ENCODE data around the gene ZGPAT. TPM values are rescaled to one million over a fixed set of nuclear protein-coding genes. Genes with fewer than 3 reads are reported as not detected.

ZGPAT gene
- total and polyA plus RNA-seq, 2 of the 8 experiments (the other 6 are each of a cell fraction or from before 2014, with no cell fraction given), result 14.5 to 21.4 TPM

DNA sequence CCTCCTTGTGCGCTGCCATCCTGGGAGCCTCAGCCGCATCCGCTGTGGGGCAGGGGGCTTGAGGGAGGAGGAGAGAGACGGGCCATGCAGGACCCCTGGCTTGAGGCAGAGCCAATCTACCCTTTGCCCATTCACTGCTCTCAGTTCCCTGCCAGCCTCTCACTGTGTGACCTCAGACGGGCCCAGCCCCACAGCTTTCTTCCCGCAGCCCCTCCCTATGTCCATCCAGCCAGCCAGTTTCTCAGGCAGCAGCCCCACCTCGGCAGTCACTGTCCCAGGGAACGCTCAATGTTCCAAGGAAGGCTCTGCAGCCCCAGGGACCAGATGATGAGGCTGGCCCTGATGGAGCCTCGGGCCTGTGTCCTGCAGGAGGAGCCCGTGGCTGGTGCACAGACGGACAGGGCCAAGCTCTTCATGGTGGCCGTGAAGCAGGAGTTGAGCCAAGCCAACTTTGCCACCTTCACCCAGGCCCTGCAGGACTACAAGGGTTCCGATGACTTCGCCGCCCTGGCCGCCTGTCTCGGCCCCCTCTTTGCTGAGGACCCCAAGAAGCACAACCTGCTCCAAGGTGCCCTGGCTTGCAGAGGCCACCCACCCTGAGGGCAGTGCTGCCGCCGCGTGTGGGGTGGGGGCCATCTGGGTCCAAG, 15.3 kb upstream of the ZGPAT start:
- Histone ChIP-seq H3K23ac (ENCODE audit: insufficient read length) (no peak overlapping the region), H2BK5ac (ENCODE audit: low read depth, low read length) (no peak overlapping the region), H2BK20ac (ENCODE audit: low read length) (no peak overlapping the region), H4K5ac (ENCODE audit: insufficient read length, low read depth, low read length) (no peak overlapping the region), H4K8ac (ENCODE audit: extremely low read depth, insufficient read depth, low read length) (no peak overlapping the region), H3K27me3 (replicated peaks in 1 of 4; ENCODE audit: control insufficient read depth in 3 of 4, extremely low read depth in 1 of 4, insufficient read depth in 3 of 4, low read length in 3 of 4) (no peaks in the 10 kb centered on the region), H2BK120ac (replicated peaks; ENCODE audit: low read depth, low read length) (no peak overlapping the region), H3K9me3 (ENCODE audit: insufficient read depth in 2 of 2, low read depth in 1 of 2, low read length in 1 of 2) (no peaks in the 10 kb centered on the region; a peak in 1 of 4 replicates), H3K4me1 (replicated peaks in 1 of 4; ENCODE audit: control insufficient read depth in 3 of 4, insufficient read depth in 4 of 4, low read length in 3 of 4) (peaks cover 0 to 12% (median 4%) of the 10 kb centered on the region in 4 experiments; a peak in 4 of 7 replicates), H2AFZ (ENCODE audit: low read length) (no peak overlapping the region), H2BK15ac (ENCODE audit: low read length) (no peak overlapping the region), H3K9ac (replicated peaks in 1 of 4; ENCODE audit: extremely low read depth in 1 of 4, low read depth in 3 of 4, low read length in 3 of 4) (no peak overlapping the region), H2BK12ac (ENCODE audit: low read depth, low read length) (no peak overlapping the region), H3K4me3 (ENCODE audit: extremely low read depth in 1 of 4, insufficient read depth in 2 of 4, low read depth in 3 of 4, low read length in 4 of 4) (no peak overlapping the region), H3K4ac (replicated peaks; ENCODE audit: insufficient read length, low read depth, low read length) (no peak overlapping the region), H3K36me3 (ENCODE audit: control insufficient read depth in 2 of 4, insufficient read depth in 4 of 4, low read length in 3 of 4) (peaks cover 0 to 3% (median 0%) of the 10 kb centered on the region in 4 experiments; a peak in 1 of 8 replicates), H3K79me2 (ENCODE audit: control insufficient read depth in 1 of 2, insufficient read depth in 2 of 2, low read length in 2 of 2) (no peaks in the 10 kb centered on the region), H3K27ac (ENCODE audit: low read depth, low read length) (no peak overlapping the region), H2AK5ac (ENCODE audit: low read depth, low read length) (no peak overlapping the region), H3K4me2 (ENCODE audit: insufficient read depth in 1 of 2, low read depth in 2 of 2, low read length in 2 of 2) (no peak overlapping the region), H3K14ac (ENCODE audit: insufficient read length) (no peak overlapping the region), H3K23me2 (ENCODE audit: low read depth, low read length) (peaks cover 8% of the 10 kb centered on the region; the same call in 1 of the 2 replicates), H4K91ac (replicated peaks; ENCODE audit: insufficient read length, low read length) (no peak overlapping the region), H3K56ac (replicated peaks; ENCODE audit: insufficient read length, low read depth, low read length) (no peak overlapping the region), H4K20me1 (replicated peaks in 1 of 2; ENCODE audit: control insufficient read depth in 1 of 2, insufficient read depth in 2 of 2, low read length in 2 of 2) (peaks cover 0 to 12% of the 10 kb centered on the region in 2 experiments), H3K79me1 (ENCODE audit: low read depth, low read length) (no peaks in the 10 kb centered on the region), H3K18ac (ENCODE audit: extremely low read depth, low read length) (no peak overlapping the region)
- FAIRE-seq (no peak), DNase-seq (ENCODE audit: low read depth in 1 of 2, low spot score in 2 of 2) (no peak)
- ChIA-PET CTCF (ENCODE audit: partially characterized antibody) (interaction anchor here (1.1 kb wide), 1 partner anchor 103 kb away, joined by 4 read pairs; no protein-coding TSS in a partner anchor), POLR2A (ENCODE audit: partially characterized antibody) (interaction anchor here (0.5 to 3.5 kb wide), 7 partner anchors 9 to 279 kb away, joined by 3 to 15 read pairs (median 4); partner anchors contain the start of genes ARFRP1 and ZGPAT)
- 97% methylated on average over 18 of the region's 20 CpGs; no CpG with 5 or more reads in 1 of the 2 experiments for WGBS, 2 experiments (ENCODE audit: extremely low coverage in 1 of 2, insufficient coverage in 1 of 2, insufficient read length in 1 of 2, insufficient replicate concordance in 2 of 2, low coverage in 1 of 2, low lambda C conversion rate in 2 of 2, missing lambda C conversion rate in 1 of 2)
- TF ChIP-seq EGR1 (IDR thresholded peaks at IDR 0.05; ENCODE audit: borderline replicate concordance, low read depth, low read length) (no peak), BACH1 (IDR thresholded peaks at IDR 0.05; ENCODE audit: low read length) (no peak), GTF2F1 (IDR thresholded peaks at IDR 0.05; ENCODE audit: borderline replicate concordance, low read depth, low read length) (no peak), RNF2 (IDR thresholded peaks at IDR 0.05; ENCODE audit: borderline replicate concordance, low read depth, low read length, missing control alignments, poor library complexity, severe bottlenecking) (no peak), RAD21 (IDR thresholded peaks at IDR 0.05 in 1 of 2, conservative IDR thresholded peaks at IDR 0.05 in 1 of 2; ENCODE audit: low read depth in 2 of 2, low read length in 2 of 2) (no peak), CHD2 (IDR thresholded peaks at IDR 0.05; ENCODE audit: low read length) (no peak), SIX5 (IDR thresholded peaks at IDR 0.05; ENCODE audit: low read depth, low read length) (no peak), CBX5 (IDR thresholded peaks at IDR 0.05; ENCODE audit: low read depth, low read length) (no peak), SP4 (IDR thresholded peaks at IDR 0.05; ENCODE audit: low read length) (no peak), HDAC6 (IDR thresholded peaks at IDR 0.05; ENCODE audit: low read depth, low read length) (no peak), KDM5A (IDR thresholded peaks at IDR 0.05; ENCODE audit: low read length) (no peak)
- TF ChIP-seq, protein P1, sequence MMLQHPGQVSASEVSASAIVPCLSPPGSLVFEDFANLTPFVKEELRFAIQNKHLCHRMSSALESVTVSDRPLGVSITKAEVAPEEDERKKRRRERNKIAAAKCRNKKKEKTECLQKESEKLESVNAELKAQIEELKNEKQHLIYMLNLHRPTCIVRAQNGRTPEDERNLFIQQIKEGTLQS (IDR thresholded peaks at IDR 0.05; ENCODE audit: insufficient read depth, low read depth, low read length), result no peak

Measured in H1 (cell line).